Naive B cell (primary cell): Measurements from ENCODE around the gene ADAMTS15. TPM values are rescaled to one million over a fixed set of nuclear protein-coding genes. Genes with fewer than 3 reads are reported as not detected.

ENCODE experiments used
- ATAC-seq, 2 donors: fragments of 150-1000 bp; cut with Tn5 transposase; 2 replicates each; pipeline ENCODE4 v1.10.0; 2021; ENCODE audit warnings: low read depth in 2 of 2, mild to moderate bottlenecking in 2 of 2, moderate library complexity in 2 of 2
- DNase-seq: peaks from one replicate; pipeline ENCODE4 v3.0.0; 2022
- H3K27ac Mint-ChIP-seq, 6 donors: one replicate each; pipeline ENCODE4 v1.8.0; 2020 to 2022; ENCODE audit warnings: mild to moderate bottlenecking in 6 of 6, mixed read lengths in 6 of 6, moderate library complexity in 5 of 6, inconsistent platforms in 2 of 6
- H3K27me3 Mint-ChIP-seq, 3 donors: one replicate each; pipeline ENCODE4 v1.8.0; 2021 to 2022; ENCODE audit warnings: mixed read lengths in 3 of 3, mild to moderate bottlenecking in 1 of 3
- H3K36me3 Mint-ChIP-seq, 2 donors: one replicate each; pipeline ENCODE4 v1.8.0; 2020 to 2022; ENCODE audit warnings: mixed read lengths in 2 of 2, inconsistent platforms in 1 of 2, mild to moderate bottlenecking in 1 of 2
- H3K4me1 Mint-ChIP-seq, 3 donors: one replicate each; pipeline ENCODE4 v1.8.0; 2020 to 2022; ENCODE audit warnings: mixed read lengths in 3 of 3, inconsistent platforms in 1 of 3, mild to moderate bottlenecking in 1 of 3, moderate library complexity in 1 of 3
- H3K4me3 Mint-ChIP-seq, 8 donors: one replicate each; pipeline ENCODE4 v1.8.0; 2020 to 2022; ENCODE audit warnings: mild to moderate bottlenecking in 8 of 8, mixed read lengths in 8 of 8, moderate library complexity in 8 of 8, inconsistent platforms in 2 of 8
- H3K9me3 Mint-ChIP-seq, 7 donors: one replicate each; pipeline ENCODE4 v1.8.0; 2020 to 2022; ENCODE audit warnings: mixed read lengths in 7 of 7, mild to moderate bottlenecking in 5 of 7, inconsistent platforms in 2 of 7, moderate library complexity in 1 of 7
- polyA plus RNA-seq, 6 donors: library from polyadenylated mRNA; unstranded; fragments of 300-500 nt; fragmentation: Illumina TruSeq; gene quantifications; one replicate each; pipeline ENCODE4 v1.2.3, GENCODE V29; 2021; ENCODE audit warnings: low read depth in 6 of 6

The ADAMTS15 gene
- polyA plus RNA-seq, 6 donors from 2014 or later = not detected

GRCh38 chr11:130476922-130477491 lies 28.6 kb downstream of the ADAMTS15 start:
- Mint-ChIP-seq H3K9me3 (no peaks in the 10 kb centered on the region), H3K4me3 (peak overlapping the region in 1 of 8 donors; percentile 9), H3K27me3 (peaks cover 0 to 11% (median 0%) of the 10 kb centered on the region in 3 donors), H3K4me1 (no peaks in the 10 kb centered on the region), H3K36me3 (no peaks in the 10 kb centered on the region), H3K27ac (no peak overlapping the region)
- DNase-seq = no peak
- ATAC-seq = no peak

DNA sequence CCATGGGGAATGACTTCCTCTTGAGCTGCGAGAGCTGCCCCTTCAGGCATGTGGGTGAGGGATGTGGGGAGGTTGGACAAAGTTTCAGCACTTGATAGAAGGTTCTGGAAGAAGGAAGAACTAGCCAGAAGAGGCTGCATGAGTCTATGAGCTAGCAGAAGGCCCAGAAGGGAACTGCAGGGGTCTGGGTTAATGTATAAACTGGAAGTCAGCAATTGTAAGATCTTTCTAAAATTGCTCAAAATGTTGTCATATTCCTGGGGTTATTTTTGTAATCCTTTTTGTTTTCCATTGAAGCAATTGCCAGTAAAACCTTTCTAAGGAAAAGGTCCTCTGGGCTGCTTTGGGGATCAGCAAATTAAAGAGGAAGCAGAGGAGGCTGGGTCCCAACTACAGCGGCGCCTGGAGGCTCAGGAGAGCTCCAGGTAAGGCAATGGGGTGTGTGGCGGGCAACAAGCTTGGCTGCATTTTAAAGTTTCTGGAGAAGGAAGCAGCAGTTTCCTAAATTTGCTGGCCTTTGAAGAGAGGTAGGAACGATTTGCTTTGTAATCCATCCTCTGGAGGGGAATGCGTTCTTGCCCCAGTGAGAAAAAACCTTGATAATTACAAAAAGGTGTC lies 29.2 kb downstream of the ADAMTS15 start:
- DNase-seq (no peak), ATAC-seq (no peak)
- Mint-ChIP-seq H3K27ac (no peak overlapping the region), H3K4me3 (no peak overlapping the region), H3K9me3 (no peaks in the 10 kb centered on the region), H3K27me3 (peaks cover 0 to 15% (median 2%) of the 10 kb centered on the region in 3 donors), H3K4me1 (no peaks in the 10 kb centered on the region), H3K36me3 (no peaks in the 10 kb centered on the region)

DNA sequence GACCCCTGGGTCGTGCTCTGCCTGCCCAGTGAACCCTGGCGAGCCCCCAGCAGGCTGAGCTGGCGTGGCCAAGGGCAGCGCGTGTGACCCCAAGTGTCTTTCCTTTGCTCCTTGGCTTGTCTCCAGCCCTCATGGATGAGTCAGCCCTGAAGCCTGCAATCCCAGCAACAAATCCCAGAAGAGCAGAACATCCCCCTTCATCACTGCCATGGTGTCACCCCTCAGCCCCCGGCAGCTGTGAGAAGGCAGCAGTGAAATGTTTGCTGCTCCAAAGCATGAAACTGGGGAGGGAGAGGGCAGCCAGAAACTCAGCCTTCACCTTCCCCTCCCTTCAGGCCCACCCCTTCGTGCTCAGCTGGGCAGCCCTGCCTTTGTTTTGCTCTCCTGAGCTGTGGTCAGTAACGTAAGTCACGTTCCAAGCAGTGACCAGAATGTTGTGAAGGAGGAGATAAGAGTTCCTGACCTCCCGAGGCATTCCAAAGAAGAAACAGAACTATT lies 29.8 kb downstream of the ADAMTS15 start:
- H3K4me1 Mint-ChIP-seq = no peaks in the 10 kb centered on the region
- no peaks in the 10 kb centered on the region for H3K36me3 Mint-ChIP-seq
- DNase-seq = no peak

GRCh38 chr11:130478881-130479280 lies 30.4 kb downstream of the ADAMTS15 start:
- peaks cover 0 to 15% (median 4%) of the 10 kb centered on the region in 3 donors for H3K27me3 Mint-ChIP-seq
- peaks cover 0 to 1% (median 0%) of the 10 kb centered on the region in 7 donors for H3K9me3 Mint-ChIP-seq
- no peaks in the 10 kb centered on the region for H3K4me1 Mint-ChIP-seq
- peaks cover 0 to 3% of the 10 kb centered on the region in 2 donors for H3K36me3 Mint-ChIP-seq
- DNase-seq (no peak), ATAC-seq (no peak)
- H3K4me3 Mint-ChIP-seq = no peak overlapping the region
- no peak overlapping the region for H3K27ac Mint-ChIP-seq

More for the DNA sequence above, 29.8 kb downstream of the ADAMTS15 start:
- Mint-ChIP-seq H3K9me3 (no peaks in the 10 kb centered on the region), H3K27me3 (peaks cover 0 to 15% (median 4%) of the 10 kb centered on the region in 3 donors), H3K4me3 (no peak overlapping the region), H3K27ac (no peak overlapping the region)
- no peak for ATAC-seq

DNA sequence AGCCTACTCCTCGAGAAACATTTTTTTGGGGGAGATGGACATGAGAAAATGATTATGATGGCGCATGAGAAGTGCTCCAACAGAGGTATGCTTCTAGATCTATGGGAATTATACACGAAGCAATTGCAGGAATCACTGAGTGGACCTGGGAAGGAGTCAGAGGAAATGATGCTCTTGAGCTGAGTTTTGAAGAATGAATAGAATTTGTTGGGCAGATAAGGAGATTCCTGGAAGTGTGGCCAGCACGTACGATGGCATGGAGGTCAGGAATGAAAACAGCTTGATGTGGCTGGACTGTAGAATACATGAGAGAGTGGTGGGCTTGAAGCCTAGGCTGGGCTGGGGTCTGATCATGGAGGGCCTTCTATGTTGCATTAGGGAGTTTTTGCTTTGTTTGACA lies 31.7 kb downstream of the ADAMTS15 start:
- Mint-ChIP-seq H3K27ac (no peak overlapping the region), H3K36me3 (peaks cover 0 to 7% of the 10 kb centered on the region in 2 donors), H3K27me3 (peaks cover 0 to 17% (median 4%) of the 10 kb centered on the region in 3 donors), H3K4me1 (no peaks in the 10 kb centered on the region), H3K4me3 (no peak overlapping the region), H3K9me3 (peaks cover 0 to 8% (median 1%) of the 10 kb centered on the region in 7 donors)
- DNase-seq = no peak
- no peak for ATAC-seq

DNA sequence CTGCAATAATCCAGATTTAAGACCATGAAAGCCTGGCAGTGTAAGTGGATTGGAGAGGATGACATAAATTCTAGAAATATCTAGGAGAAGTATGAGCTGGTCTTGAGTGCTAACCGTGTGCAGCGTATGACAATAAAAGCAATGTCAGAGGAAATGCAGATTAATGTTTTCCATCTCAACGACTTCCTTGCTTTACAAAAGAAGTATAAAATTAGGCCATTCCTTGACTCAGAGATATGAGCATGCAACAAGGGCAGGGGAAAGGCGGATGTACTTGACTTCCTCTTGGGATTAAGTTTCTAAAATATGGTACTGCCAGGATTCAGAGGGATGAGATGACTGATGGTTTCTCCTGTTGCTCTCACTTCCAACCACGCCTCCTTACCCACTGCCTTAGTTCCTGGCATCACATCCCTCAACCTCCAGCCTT lies 32.3 kb downstream of the ADAMTS15 start:
- Mint-ChIP-seq H3K4me3 (no peak overlapping the region), H3K27me3 (peaks cover 0 to 18% (median 4%) of the 10 kb centered on the region in 3 donors), H3K4me1 (no peaks in the 10 kb centered on the region), H3K36me3 (peaks cover 0 to 7% of the 10 kb centered on the region in 2 donors), H3K27ac (no peak overlapping the region), H3K9me3 (peaks cover 0 to 9% (median 1%) of the 10 kb centered on the region in 7 donors)
- no peak for ATAC-seq
- no peak for DNase-seq

DNA sequence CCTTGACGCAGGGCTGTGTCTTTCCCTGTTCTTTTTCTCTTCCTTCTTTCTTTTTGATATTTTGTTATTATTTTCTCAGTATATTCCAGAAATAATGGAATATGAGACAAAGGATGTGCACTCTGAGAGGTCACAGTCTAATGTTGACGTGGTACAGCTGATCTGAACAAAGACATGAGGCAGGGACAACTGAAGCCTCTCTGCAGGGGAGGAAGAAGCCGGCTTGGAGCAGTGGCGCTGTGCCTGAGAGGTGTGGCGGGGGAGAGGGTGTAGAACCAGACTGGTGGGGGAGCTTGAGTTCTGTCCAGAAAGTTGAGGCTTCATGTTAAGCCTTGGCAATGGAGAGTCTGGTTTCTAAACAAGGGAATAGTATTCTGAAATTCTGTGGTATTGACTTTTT lies 34.7 kb downstream of the ADAMTS15 start:
- ATAC-seq = no peak
- H3K36me3 Mint-ChIP-seq = peaks cover 0 to 7% of the 10 kb centered on the region in 2 donors
- no peak overlapping the region for H3K27ac Mint-ChIP-seq

DNA sequence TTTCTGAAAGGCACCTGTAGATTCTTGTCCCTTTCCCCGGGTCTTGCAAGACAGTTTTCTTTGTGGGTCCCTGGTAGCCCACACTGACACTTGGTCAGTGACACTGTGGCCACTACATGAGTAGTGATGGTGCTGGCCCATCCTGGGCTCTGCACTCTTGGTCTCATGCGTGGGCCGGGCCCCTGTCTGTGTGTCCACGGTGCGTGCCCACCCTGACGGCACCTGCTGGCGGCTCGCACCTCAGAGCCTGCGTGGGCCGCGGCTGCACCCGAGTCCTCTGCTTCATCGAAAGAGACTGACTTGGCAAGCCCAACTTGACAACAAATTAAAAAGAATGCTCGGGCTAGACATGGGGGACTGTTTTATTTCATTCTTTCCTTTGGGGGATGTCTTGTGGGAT lies 37.5 kb downstream of the ADAMTS15 start:
- no peak overlapping the region for H3K27ac Mint-ChIP-seq
- no peak for ATAC-seq

More for the DNA sequence above, 34.7 kb downstream of the ADAMTS15 start:
- no peak for DNase-seq
- no peaks in the 10 kb centered on the region for H3K4me1 Mint-ChIP-seq
- H3K27me3 Mint-ChIP-seq = peaks cover 0 to 15% (median 9%) of the 10 kb centered on the region in 3 donors
- H3K4me3 Mint-ChIP-seq = no peak overlapping the region
- peaks cover 0 to 9% (median 1%) of the 10 kb centered on the region in 7 donors for H3K9me3 Mint-ChIP-seq

DNA sequence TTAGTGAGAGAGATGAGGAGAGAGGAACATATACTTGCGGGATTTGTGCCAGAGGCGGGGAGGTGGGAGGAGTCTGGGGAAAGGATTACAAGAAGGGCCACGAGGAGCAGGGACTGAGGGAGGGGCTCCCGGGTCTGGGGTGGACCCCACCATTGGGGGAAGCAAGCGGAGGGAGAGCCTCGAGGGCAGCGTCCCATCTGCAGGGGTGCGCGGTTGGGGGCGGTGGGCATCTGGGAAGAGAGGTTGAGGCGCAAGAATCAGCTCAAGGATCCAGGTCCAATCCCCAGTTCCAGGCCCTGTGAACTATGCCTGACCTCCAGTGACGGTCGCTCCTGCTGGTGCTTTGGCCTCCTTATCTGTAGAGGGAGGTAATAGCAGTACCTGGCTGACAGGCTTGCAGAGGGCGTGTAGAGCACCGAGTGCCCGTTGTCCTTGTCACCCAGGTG lies 38.0 kb downstream of the ADAMTS15 start:
- peaks cover 0 to 7% of the 10 kb centered on the region in 2 donors for H3K36me3 Mint-ChIP-seq
- ATAC-seq (no peak), DNase-seq (no peak)
- H3K27me3 Mint-ChIP-seq = peaks cover 0 to 19% (median 9%) of the 10 kb centered on the region in 3 donors
- H3K4me1 Mint-ChIP-seq = no peaks in the 10 kb centered on the region
- H3K4me3 Mint-ChIP-seq = no peak overlapping the region
- H3K9me3 Mint-ChIP-seq = peaks cover 0 to 9% (median 1%) of the 10 kb centered on the region in 7 donors
- no peak overlapping the region for H3K27ac Mint-ChIP-seq

More for the DNA sequence above, 37.5 kb downstream of the ADAMTS15 start:
- no peak for DNase-seq
- Mint-ChIP-seq H3K4me1 (no peaks in the 10 kb centered on the region), H3K27me3 (peaks cover 0 to 15% (median 9%) of the 10 kb centered on the region in 3 donors), H3K4me3 (no peak overlapping the region), H3K36me3 (peaks cover 0 to 7% of the 10 kb centered on the region in 2 donors), H3K9me3 (peaks cover 0 to 9% (median 1%) of the 10 kb centered on the region in 7 donors)

DNA sequence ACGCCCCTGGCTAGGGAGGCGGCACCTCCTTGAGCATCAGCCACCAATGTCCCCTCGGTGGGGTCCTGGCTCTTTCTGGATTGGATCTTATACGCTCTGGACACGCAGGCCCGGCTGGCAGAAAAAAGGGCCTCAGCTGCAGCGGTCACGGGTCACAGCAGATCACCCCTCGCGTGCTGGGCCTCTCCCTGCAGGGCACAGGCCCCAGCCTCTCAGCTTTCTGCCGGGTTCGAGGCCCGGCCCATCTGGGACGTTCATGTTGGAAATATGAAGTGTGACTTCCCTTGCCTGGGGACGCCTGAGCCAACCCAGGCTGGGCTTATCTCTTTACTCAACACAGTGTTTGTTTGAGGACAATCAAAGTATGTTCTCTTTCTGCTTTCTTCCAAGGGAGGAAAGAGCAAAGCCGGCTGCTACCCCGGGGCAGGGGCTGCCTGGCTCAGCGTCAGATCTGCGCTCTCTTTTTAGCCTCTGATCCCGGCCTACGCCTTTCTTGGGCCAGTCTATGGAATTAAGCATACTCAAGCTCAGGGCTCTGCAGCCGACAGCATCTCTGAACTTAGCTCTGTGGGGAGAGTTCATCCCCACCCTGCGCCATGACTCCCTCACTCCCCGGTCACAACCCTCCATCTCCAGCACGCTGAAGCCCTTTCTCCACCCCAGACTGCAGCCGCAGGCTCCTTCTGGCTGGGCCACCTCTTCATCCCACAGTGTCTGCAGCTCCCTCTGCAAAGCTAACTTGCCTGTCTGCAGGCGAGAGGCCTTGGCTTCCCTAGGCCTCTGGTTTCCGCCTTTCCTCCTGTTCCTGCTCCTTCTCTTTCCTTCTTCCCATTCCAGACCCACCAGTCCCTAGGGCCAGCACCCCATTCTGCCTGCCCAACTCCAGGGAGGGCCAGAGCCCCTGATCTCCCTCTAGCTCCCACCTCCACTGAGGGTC lies 38.8 kb downstream of the ADAMTS15 start:
- Mint-ChIP-seq H3K9me3 (peaks cover 0 to 9% (median 1%) of the 10 kb centered on the region in 7 donors), H3K36me3 (peaks cover 0 to 7% of the 10 kb centered on the region in 2 donors), H3K27ac (no peak overlapping the region), H3K27me3 (peaks cover 0 to 25% (median 5%) of the 10 kb centered on the region in 3 donors), H3K4me1 (no peaks in the 10 kb centered on the region), H3K4me3 (no peak overlapping the region)
- DNase-seq (no peak), ATAC-seq (no peak)

DNA sequence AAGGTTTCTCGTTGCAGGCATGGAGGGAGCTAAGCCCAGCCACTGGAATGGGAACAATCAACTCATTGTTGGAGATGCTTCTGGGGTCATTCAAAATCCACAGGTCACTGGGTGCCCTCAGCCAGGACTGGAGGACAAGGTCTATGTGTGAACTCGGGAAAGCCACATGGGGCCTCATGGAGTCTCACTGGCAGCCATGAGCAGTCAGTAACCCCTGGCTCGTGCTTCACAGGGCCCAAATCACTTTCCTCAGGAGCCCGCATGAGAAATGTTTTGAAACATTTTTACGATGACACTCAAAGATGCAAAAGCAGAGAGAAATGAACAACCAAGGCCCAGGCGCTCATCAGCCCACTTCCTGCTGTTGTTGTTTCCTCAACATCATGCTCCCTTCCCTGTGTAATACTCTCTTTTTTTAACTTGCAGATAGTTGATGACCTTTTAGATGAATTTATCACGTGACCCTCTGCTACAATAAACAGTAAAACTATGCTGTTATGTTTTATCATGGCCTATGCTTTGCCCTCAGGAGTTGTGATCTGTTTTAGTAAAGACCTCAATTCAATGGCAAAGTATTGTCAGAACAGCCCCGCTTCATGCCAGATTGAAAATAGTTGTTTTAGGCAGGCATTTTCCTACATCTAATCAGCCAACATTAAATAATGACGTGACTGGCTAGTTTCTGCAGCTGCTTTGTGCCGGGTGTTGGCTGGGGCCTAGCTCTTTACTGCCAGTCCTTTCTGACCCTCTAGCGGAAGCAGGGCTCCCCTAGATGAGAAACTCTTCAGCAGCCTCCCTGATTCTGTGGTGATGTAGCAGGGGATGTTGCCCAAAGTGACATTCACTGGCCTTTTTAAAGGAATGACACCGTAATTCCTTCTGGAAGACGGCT lies 39.7 kb downstream of the ADAMTS15 start:
- no peaks in the 10 kb centered on the region for H3K4me1 Mint-ChIP-seq
- no peak overlapping the region for H3K27ac Mint-ChIP-seq
- ATAC-seq = no peak
- H3K9me3 Mint-ChIP-seq = peaks cover 0 to 9% (median 1%) of the 10 kb centered on the region in 7 donors
- peaks cover 0 to 21% (median 3%) of the 10 kb centered on the region in 3 donors for H3K27me3 Mint-ChIP-seq
- peaks cover 0 to 7% of the 10 kb centered on the region in 2 donors for H3K36me3 Mint-ChIP-seq
- H3K4me3 Mint-ChIP-seq = no peak overlapping the region
- DNase-seq = no peak

DNA sequence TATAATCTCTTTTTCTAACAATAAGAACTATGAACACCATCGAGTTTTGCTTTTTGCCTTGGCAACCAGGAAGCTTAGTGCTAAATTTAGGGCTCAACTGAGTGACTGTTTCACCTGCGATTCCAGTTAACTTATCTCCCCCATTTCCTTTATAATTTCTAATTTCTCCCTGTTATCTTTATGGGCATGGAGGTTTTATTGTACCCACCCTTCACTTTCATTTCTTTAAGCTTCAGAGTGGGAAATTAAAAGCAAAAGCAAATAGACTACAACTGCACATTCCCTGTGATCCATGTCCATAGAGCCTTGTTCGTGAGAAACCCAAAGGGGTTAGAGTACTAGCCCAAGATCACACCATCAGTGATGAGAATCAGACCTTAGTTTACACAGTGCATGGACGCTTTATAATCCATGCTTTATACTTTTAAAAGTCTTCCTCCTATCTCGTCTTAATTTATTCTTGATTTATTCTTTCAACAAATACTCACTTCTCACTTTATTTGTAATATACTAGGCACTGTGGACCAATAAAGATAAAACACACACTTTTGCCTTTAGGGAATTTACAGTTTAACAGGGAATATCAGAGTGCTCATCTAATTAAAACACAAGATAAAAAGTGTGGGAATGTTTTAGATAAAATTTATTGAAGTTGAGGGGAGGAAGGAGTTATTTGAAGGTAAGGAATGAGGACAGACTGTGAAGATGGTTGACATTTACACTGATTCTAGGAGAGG lies 40.6 kb downstream of the ADAMTS15 start:
- Mint-ChIP-seq H3K4me1 (no peaks in the 10 kb centered on the region), H3K27me3 (peaks cover 0 to 21% (median 3%) of the 10 kb centered on the region in 3 donors), H3K36me3 (peaks cover 0 to 3% of the 10 kb centered on the region in 2 donors), H3K27ac (no peak overlapping the region), H3K9me3 (peaks cover 0 to 7% (median under 1%) of the 10 kb centered on the region in 7 donors), H3K4me3 (no peak overlapping the region)
- no peak for ATAC-seq
- no peak for DNase-seq
